Epidermal melanocyte (primary cell): Measurements from ENCODE around the gene GTF2I.
A peak's percentile ranks its signal among the peaks of the same experiment; 100 is the strongest.
"Not testable (repeated sequence)": the region's sequence is repeated elsewhere in the genome, so short reads cannot be mapped to it uniquely, and the experiment has no call there.

Experiments
- DNase-seq: peaks from one replicate; pipeline ENCODE4 v3.0.0; 2011; ENCODE audit warnings: low spot score; ENCODE audit not compliant: insufficient read length

Gene GTF2I

DNA sequence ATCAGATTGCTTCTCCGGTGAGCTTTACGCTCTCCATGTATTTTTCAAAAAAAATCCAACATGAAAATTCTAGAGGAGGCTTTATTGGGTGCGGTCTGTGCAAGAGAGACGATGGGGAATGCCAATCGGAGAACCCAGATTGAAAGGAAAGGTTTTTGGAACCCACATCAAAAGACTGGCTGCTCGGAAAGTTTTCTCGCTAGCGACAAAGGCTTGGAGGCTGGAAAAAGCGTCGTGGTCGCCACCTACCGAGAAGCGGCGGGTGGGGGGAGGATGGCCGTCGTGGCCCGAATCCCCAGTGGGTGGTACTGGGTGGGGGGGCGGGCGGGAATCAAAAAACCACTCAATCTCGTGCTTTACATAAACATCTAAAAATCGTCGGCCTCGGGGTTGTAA lies 1.1 kb upstream of the GTF2I start:
- DNase-seq, result no peak

GRCh38 chr7:74656837-74657691 lies 454 bp upstream of the GTF2I start:
- peak; percentile 96 for DNase-seq

- DNase-seq, result peak; percentile 93
Measured at GRCh38 chr7:74658178-74659004, 873 bp downstream of the GTF2I start.

GRCh38 chr7:74660202-74660601 lies 2.7 kb downstream of the GTF2I start:
- DNase-seq, result not testable (repeated sequence)

DNA sequence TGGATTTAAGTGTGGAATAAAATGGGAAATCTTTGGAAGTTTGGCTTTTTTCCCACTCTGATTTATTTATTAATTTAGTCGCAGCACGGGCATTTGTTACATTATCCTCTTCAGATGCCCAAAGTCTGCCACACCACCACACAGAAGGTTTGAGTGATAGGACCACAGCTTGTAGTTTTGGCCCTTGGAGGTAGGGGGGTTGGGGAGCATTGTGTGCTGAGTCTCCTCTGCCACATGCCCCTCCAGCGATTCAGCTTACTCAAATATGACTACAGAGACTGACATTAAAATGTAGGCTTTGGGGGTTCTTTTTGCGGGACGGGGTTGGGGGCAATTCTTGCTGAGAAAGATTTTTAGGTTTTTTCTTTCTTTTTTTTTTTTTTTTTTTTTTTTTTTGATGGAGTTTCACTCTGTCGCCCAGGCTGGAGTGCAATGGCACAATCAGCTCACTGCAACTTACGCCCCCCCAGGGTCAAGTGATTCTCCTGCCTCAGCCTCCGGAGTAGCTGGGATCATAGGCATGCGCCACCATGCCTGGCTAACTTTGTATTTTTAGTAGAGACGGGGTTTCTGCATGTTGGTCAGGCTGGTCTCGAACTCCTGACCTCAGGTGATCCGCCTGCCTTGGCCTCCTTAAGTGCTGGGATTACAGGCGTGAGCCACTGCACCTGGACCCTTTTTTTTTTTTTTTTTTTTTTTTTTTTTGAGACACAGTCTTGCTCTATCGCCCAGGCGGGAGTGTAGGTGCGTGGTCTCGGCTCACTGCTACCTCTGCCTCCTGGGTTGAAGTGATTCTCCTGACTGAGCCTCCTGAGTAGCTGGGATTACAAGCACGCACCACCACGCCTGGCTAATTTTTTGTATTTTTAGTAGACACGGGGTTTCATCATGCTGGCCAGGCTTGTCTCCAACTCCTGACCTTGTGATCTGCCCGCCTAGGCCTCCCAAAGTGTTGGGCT lies 4.6 kb downstream of the GTF2I start:
- not testable (repeated sequence) for DNase-seq

- no peak for DNase-seq
Measured at GRCh38 chr7:74665296-74665938, 7.9 kb downstream of the GTF2I start.

DNA sequence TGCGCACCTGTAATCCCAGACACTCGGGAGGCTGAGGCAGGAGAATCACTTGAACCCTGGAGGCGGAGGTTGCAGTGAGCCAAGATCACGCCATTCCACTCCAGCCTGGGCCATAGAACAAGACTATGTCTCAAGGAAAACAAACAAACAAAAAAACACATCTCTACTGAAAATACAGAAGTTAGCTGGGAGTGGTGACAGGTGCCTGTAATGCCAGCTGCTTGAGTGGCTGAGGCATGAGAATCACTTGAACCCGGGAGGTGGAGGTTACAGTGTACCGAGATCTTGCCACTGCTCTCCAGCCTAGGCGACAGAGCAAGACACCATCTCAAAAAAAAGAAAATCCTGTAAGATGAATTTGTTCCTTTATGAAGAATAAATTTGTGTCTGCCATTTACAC lies 9.5 kb downstream of the GTF2I start:
- DNase-seq, result not testable (repeated sequence)

GRCh38 chr7:74667520-74667919 lies 10.0 kb downstream of the GTF2I start:
- not testable (repeated sequence) for DNase-seq

DNA sequence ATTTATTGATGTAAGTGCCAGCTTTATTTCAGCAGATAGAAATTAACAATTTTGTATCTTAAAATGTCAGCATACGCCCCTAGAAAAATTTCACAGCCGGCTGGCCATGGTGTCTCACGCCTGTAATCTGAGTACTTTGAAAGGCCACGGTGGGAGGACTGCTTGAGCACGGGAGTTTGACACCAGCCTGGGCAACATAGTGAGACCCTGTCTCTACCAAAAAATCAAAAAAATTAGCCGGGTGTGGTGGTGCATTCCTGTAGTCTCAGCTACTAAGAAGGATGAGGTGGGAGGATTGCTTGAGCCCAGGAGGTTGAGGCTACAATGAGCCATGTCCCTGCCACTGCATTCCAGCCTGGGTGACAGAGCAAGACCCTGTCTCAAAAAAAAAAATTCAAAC lies 14.1 kb downstream of the GTF2I start:
- no peak for DNase-seq

GRCh38 chr7:74672343-74672915 lies 14.9 kb downstream of the GTF2I start:
- DNase-seq, result no peak

DNA sequence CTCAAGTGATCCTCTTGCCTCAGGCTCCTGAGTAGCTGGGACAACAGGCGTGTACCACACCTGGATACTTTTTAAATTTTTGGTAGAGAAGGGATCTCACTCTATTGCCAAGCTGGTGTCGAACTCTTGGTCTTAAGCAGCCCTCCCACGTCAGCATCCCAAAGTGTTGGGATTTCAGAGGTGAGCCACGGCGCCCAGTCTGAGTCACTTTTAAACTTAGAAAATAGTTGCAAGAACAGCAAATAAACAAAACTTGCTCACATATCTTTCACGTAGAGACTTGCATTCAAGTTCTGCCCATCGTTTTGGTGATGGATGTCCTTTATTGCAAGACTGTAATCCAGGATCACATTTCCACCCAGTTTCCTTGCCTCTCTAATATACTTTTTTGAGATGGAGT lies 16.6 kb downstream of the GTF2I start:
- DNase-seq, result no peak

- no peak for DNase-seq
Measured at GRCh38 chr7:74682829-74683228, 25.3 kb downstream of the GTF2I start.

GRCh38 chr7:74683799-74684198 lies 26.3 kb downstream of the GTF2I start:
- no peak for DNase-seq

DNA sequence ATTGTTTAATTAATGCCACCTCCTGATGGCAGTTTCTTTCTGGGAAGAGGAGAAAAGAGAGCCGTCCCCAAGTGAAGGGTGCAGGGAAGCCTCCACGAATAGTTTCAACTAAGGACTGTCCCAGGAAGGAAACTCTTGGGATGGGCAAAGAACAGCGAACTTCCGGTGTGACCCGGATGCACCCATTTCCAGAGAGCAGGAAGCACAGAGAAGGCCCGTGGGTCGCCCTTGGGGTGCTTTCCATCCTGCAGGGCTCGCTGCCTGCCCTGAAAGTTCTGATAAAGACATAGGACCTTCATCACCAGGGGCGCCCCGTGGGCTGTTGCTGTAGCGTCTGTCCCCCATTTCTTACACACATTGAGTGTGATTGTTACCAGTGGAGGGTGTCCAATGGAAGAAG lies 27.0 kb downstream of the GTF2I start:
- no peak for DNase-seq

- no peak for DNase-seq
Measured at GRCh38 chr7:74684921-74685320, 27.4 kb downstream of the GTF2I start.

DNA sequence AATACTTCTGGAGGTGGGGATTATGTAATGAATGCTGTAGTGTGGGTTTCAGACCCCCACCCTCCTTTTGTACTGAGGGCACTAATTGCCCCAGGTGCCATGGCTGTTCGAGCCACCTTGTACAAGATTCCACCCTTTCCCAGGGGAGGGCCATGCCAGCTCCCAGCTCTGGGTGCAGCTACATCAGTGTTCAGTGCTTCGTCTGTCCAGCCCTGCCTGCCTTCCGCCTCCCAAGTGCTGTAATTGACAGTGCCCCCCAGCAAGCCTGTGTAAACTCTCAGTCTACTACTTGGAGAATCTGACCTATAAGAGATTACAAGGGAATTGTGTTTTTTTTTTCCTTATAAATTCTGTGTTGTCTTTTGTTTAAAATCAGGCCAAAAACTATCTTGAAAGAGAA lies 33.0 kb downstream of the GTF2I start:
- no peak for DNase-seq

DNA sequence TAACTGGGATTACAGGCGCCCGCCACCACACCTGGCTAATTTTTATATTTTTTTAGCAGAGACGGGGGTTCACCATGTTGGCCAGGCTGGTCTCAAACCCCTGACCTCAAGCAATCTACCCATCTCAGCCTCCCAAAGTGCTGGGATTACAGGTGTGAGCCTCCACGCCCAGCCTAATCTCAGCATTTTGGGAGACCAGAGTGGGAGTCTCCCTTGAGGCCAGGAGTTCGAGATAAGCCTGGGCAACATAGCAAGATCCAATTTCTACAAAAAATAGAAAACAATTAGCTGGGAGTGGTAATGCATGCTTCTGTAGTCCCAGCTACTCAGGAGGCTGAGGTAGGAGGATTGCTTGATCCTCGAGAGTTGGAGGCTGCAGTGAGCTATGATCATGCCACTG lies 46.9 kb downstream of the GTF2I start:
- not testable (repeated sequence) for DNase-seq

GRCh38 chr7:74707238-74707637 lies 49.7 kb downstream of the GTF2I start:
- DNase-seq, result no peak

DNA sequence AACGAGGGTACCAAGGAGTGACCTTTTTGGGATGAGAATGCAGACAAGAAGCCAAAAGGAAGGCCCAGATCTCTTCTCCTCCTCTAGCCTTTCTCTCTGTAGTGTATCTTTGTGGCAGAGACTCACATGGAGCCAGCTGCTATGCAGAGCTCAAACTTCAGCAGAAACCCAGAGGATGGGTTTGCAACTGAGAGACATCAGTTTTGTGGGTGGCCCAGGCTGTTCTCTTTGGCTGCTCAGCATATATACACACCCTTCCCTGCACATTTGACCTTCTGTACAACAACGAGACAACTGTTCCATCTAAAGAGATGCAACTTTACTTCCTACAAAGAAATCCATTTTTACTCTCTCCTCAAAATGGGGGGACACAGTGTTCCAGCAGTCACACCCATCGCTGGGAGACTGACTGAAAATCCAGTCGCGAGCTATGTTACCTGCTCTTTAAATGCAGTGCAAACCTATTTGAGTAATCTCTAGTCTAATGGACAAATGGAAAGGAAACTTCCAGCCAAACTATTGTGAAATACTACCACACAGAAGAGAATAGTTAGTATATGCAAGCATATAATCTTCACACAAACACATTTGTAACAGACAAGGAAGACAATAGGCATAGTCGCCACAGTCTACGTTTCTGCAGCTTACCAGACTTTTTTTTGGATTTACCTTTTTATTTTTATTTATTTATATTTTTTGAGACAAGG lies 51.2 kb downstream of the GTF2I start:
- DNase-seq, result no peak
